Fibroblast of the aortic adventitia (primary cell): Measurements from ENCODE around the gene RBMS3. TPM values are rescaled to one million over a fixed set of nuclear protein-coding genes. Genes with fewer than 3 reads are reported as not detected.
A peak's percentile ranks its signal among the peaks of the same experiment; 100 is the strongest.

Experiments
- DNase-seq: peaks from one replicate; pipeline ENCODE4 v3.0.0-alpha.2; 2010; ENCODE audit warnings: low read depth
- H3K4me3 ChIP-seq: 2 replicates; pipeline ENCODE4 v1.5.1; 2011; ENCODE audit warnings: low read depth, mild to moderate bottlenecking, control low read depth, low read length, moderate library complexity
- CTCF ChIP-seq: IDR thresholded peaks from 2 replicates; pipeline ENCODE4 v1.5.1; 2011; ENCODE audit warnings: mild to moderate bottlenecking, low read length, control low read depth, inconsistent platforms; ENCODE audit not compliant: insufficient read depth
- total RNA-seq: library from RNA; depleted of rRNA; stranded (reverse); fragments of >200 nt; gene quantifications from 2 replicates; pipeline ENCODE4 v1.2.3, GENCODE V29; 2012; ENCODE audit warnings: low replicate concordance

Gene RBMS3
- total RNA-seq, 1 donor = 84.1 TPM

GRCh38 chr3:29936766-29937165 lies 655.9 kb downstream of the RBMS3 start:
- no peak overlapping the region for H3K4me3 ChIP-seq
- no peak for TF ChIP-seq CTCF
- no peak for DNase-seq

GRCh38 chr3:29937185-29937584 lies 656.3 kb downstream of the RBMS3 start:
- H3K4me3 ChIP-seq = no peak overlapping the region
- peak; percentile 22 for DNase-seq
- no peak for TF ChIP-seq CTCF

- DNase-seq = no peak
- no peak for TF ChIP-seq CTCF
- H3K4me3 ChIP-seq = no peak overlapping the region
Measured at GRCh38 chr3:29940759-29941323, 660.0 kb downstream of the RBMS3 start.

DNA sequence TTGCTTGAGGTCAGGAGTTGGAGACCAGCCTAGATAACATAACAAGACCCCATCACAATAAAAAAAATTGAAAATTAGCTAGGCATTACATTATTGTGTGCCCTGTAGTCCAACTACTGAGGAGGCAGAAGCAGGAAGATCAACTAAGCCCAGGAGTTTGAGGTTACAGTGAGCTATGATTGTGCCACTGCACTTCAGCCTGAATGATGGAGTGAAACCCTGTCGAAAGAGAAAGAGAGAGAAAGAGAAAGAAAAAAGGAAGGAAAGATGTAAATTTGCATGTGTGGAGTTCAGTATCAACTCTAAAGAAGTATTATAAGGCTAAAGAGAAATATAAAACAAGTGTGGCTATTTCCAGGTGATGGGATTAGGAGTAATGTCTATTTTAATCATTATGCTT lies 661.4 kb downstream of the RBMS3 start:
- no peak overlapping the region for H3K4me3 ChIP-seq
- TF ChIP-seq CTCF = no peak
- no peak for DNase-seq

GRCh38 chr3:29949131-29949530 lies 668.3 kb downstream of the RBMS3 start:
- TF ChIP-seq CTCF = no peak
- no peak overlapping the region for H3K4me3 ChIP-seq
- peak; percentile 13 for DNase-seq

- no peak overlapping the region for H3K4me3 ChIP-seq
Measured at GRCh38 chr3:29949940-29950616, 669.2 kb downstream of the RBMS3 start.

More at GRCh38 chr3:29949940-29950616, 669.2 kb downstream of the RBMS3 start:
- DNase-seq = no peak
- no peak for TF ChIP-seq CTCF
